HEK293 (cell line): ENCODE results near the gene DIP2C.

ENCODE experiments used
- ZNF132 ChIP-seq: fragments of 450-650 bp; formaldehyde crosslinking; IDR thresholded peaks from 2 replicates; pipeline ENCODE4 v1.5.1; 2017; ENCODE audit warnings: missing biosample characterization, missing genetic modification characterization, borderline replicate concordance
- ZNF530 ChIP-seq: fragments of 450-650 bp; formaldehyde crosslinking; IDR thresholded peaks from 2 replicates; pipeline ENCODE4 v1.5.1; 2016; ENCODE audit warnings: low read depth, missing biosample characterization, missing genetic modification characterization
- ZNF558 ChIP-seq: fragments of 450-650 bp; formaldehyde crosslinking; IDR thresholded peaks from 2 replicates; pipeline ENCODE4 v1.5.1; 2016; ENCODE audit warnings: missing biosample characterization, missing genetic modification characterization
- ZNF660 ChIP-seq: fragments of 450-650 bp; IDR thresholded peaks from 2 replicates; pipeline ENCODE4 v1.5.1; 2018; ENCODE audit warnings: missing biosample characterization, mild to moderate bottlenecking, missing genetic modification characterization
- TF ChIP-seq, protein P1 (sequence below): fragments of 450-650 bp; formaldehyde crosslinking; IDR thresholded peaks from 2 replicates; pipeline ENCODE4 v1.5.1; 2016; ENCODE audit warnings: missing biosample characterization, missing genetic modification characterization
- TF ChIP-seq, protein P2 (sequence below): fragments of 450-650 bp; formaldehyde crosslinking; IDR thresholded peaks from 2 replicates; pipeline ENCODE4 v1.5.1; 2016; ENCODE audit warnings: missing biosample characterization, missing genetic modification characterization, low read depth
- TF ChIP-seq, protein P3 (sequence below): fragments of 450-650 bp; formaldehyde crosslinking; IDR thresholded peaks from 2 replicates; pipeline ENCODE4 v1.5.1; 2016; ENCODE audit warnings: missing biosample characterization, missing genetic modification characterization

DNA sequence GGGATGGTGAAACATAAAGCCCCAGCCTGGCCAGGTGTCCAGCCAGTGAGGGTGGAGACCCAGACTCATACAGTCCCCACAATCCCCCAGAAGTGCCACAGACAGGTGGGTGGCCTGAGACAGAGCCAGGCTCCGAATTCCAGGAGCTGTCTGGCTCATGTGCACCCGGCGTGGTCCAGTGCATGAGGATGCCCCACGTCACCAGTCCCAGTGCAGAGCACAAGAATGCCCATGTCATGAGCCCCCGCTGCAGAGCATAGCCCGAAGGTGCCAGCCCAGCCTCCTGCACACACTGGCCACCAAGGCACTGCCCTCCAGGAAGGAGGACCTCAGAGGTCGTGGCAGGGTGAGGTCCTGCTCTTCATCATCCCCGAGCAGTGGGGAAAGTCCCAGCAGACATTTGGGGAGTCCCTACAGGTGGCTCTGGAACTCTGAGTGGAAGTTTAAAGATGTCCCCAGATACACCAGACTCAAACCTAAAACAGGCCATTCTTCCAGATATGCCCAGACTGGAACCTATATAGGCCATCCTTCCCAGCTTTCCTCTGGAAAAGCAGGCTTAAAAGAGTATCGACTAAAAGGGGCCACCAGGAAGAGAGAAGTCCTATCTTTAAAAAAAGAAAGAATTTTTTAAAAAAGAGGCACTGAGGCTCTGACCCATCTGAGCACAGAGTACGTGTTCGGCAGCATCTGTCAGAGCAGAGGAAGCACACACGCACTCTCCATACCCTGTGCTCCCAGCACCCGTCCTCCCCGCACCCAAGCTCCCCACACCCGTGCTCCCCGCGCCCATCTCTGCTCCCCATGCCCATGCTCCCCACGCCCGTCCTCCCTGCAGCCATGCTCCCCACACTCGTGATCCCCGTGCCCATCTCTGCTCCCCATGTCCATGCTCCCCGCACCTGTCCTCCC lies 11.5 kb downstream of the DIP2C start:
- no peak for TF ChIP-seq ZNF530
- TF ChIP-seq, protein P1, sequence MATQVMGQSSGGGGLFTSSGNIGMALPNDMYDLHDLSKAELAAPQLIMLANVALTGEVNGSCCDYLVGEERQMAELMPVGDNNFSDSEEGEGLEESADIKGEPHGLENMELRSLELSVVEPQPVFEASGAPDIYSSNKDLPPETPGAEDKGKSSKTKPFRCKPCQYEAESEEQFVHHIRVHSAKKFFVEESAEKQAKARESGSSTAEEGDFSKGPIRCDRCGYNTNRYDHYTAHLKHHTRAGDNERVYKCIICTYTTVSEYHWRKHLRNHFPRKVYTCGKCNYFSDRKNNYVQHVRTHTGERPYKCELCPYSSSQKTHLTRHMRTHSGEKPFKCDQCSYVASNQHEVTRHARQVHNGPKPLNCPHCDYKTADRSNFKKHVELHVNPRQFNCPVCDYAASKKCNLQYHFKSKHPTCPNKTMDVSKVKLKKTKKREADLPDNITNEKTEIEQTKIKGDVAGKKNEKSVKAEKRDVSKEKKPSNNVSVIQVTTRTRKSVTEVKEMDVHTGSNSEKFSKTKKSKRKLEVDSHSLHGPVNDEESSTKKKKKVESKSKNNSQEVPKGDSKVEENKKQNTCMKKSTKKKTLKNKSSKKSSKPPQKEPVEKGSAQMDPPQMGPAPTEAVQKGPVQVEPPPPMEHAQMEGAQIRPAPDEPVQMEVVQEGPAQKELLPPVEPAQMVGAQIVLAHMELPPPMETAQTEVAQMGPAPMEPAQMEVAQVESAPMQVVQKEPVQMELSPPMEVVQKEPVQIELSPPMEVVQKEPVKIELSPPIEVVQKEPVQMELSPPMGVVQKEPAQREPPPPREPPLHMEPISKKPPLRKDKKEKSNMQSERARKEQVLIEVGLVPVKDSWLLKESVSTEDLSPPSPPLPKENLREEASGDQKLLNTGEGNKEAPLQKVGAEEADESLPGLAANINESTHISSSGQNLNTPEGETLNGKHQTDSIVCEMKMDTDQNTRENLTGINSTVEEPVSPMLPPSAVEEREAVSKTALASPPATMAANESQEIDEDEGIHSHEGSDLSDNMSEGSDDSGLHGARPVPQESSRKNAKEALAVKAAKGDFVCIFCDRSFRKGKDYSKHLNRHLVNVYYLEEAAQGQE, result no peak
- TF ChIP-seq ZNF132 (tag by site-specific recombination), result no peak
- no peak for TF ChIP-seq ZNF660 (tag by site-specific recombination)
- TF ChIP-seq, protein P2, sequence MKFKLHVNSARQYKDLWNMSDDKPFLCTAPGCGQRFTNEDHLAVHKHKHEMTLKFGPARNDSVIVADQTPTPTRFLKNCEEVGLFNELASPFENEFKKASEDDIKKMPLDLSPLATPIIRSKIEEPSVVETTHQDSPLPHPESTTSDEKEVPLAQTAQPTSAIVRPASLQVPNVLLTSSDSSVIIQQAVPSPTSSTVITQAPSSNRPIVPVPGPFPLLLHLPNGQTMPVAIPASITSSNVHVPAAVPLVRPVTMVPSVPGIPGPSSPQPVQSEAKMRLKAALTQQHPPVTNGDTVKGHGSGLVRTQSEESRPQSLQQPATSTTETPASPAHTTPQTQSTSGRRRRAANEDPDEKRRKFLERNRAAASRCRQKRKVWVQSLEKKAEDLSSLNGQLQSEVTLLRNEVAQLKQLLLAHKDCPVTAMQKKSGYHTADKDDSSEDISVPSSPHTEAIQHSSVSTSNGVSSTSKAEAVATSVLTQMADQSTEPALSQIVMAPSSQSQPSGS (tag by site-specific recombination), result no peak
- TF ChIP-seq ZNF558 (tag by site-specific recombination), result no peak
- TF ChIP-seq, protein P3, sequence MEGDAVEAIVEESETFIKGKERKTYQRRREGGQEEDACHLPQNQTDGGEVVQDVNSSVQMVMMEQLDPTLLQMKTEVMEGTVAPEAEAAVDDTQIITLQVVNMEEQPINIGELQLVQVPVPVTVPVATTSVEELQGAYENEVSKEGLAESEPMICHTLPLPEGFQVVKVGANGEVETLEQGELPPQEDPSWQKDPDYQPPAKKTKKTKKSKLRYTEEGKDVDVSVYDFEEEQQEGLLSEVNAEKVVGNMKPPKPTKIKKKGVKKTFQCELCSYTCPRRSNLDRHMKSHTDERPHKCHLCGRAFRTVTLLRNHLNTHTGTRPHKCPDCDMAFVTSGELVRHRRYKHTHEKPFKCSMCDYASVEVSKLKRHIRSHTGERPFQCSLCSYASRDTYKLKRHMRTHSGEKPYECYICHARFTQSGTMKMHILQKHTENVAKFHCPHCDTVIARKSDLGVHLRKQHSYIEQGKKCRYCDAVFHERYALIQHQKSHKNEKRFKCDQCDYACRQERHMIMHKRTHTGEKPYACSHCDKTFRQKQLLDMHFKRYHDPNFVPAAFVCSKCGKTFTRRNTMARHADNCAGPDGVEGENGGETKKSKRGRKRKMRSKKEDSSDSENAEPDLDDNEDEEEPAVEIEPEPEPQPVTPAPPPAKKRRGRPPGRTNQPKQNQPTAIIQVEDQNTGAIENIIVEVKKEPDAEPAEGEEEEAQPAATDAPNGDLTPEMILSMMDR (tag by site-specific recombination), result no peak
